Measurements from ENCODE around the gene SKA3. TPM values are rescaled to one million over a fixed set of nuclear protein-coding genes. Genes with fewer than 3 reads are reported as not detected.

Gene SKA3
- total and polyA plus RNA-seq, 7 donors, result 0.11 to 1.5 (median 0.25) TPM

DNA sequence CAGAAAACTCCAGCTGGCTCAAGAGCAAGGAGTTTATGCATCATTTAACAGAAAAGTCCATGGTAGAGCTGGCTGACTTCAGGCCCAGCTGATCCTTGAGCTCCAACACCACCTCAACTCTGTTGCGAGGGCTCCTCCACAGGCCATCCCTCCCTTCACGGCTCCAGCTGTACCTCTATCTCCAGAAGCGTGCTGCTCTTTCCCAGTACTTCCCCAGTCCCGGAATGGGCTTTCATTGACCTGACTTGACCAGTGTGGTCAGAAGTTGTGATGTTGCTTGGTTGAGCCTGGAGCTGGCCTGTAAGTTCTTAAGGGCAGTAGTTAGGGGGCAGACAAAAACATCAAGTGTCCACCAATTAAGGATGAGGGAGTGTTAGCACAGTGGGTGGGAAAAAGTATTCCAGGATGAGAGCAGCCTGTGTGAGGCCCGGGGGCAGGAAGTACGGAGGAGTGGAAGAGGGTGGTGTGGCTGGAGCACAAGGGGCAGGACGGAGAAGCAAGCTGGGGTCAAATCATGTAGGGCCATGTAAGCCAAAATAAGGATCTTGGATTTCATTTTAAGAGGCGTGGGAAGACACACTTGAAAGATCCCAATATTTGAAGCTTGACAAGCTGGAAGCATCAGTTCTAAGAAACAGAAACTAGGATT lies 24.0 kb downstream of the SKA3 start:
- Histone ChIP-seq H3K27me3 (ENCODE audit: insufficient read depth in 3 of 3, low read length in 2 of 3) (no peaks in the 10 kb centered on the region), H3K27ac (no peak overlapping the region), H3K4me1 (peaks cover 13% of the 10 kb centered on the region), H3K4me3 (no peak overlapping the region), H3K9me3 (no peaks in the 10 kb centered on the region), H3K36me3 (ENCODE audit: insufficient read depth in 1 of 2, low read depth in 1 of 2) (peaks cover 4 to 17% of the 10 kb centered on the region in 2 donors)
- ATAC-seq (no peak), DNase-seq (no peak)
- intact Hi-C loops (cut with DNase I), result no loop called here
- TF ChIP-seq, protein P1, sequence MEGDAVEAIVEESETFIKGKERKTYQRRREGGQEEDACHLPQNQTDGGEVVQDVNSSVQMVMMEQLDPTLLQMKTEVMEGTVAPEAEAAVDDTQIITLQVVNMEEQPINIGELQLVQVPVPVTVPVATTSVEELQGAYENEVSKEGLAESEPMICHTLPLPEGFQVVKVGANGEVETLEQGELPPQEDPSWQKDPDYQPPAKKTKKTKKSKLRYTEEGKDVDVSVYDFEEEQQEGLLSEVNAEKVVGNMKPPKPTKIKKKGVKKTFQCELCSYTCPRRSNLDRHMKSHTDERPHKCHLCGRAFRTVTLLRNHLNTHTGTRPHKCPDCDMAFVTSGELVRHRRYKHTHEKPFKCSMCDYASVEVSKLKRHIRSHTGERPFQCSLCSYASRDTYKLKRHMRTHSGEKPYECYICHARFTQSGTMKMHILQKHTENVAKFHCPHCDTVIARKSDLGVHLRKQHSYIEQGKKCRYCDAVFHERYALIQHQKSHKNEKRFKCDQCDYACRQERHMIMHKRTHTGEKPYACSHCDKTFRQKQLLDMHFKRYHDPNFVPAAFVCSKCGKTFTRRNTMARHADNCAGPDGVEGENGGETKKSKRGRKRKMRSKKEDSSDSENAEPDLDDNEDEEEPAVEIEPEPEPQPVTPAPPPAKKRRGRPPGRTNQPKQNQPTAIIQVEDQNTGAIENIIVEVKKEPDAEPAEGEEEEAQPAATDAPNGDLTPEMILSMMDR (IDR thresholded peaks at IDR 0.05), result no peak
- 77 to 84% (median 81%) methylated on average over 8 of the region's 8 CpGs for WGBS, 3 donors

DNA sequence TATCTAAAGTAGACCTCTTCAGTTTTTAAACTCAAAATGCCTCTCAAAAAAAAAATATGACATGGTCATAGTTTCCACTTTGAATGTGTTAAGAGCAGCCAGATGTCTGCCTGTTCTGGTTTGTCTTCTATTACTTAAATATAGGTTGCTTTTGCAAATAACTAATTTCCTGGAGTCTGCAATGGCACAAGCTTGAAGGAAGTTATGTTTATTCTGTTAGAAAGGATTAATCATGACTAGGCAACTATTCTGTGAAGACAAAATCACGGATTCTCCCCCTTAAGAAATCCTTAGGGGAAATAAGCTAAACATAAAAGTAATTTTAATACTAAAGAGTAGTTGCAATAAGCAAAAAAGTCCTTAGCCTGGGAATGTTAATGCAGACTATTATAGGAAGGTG lies 26.3 kb downstream of the SKA3 start:
- WGBS, 3 donors, result 69 to 86% (median 78%) methylated on average over 1 of the region's 1 CpG
- Histone ChIP-seq H3K4me1 (peaks cover 13% of the 10 kb centered on the region), H3K9me3 (no peaks in the 10 kb centered on the region), H3K36me3 (ENCODE audit: insufficient read depth in 1 of 2, low read depth in 1 of 2) (peaks cover 4 to 41% of the 10 kb centered on the region in 2 donors), H3K27ac (peak overlapping the region; percentile 63), H3K27me3 (ENCODE audit: insufficient read depth in 3 of 3, low read length in 2 of 3) (no peaks in the 10 kb centered on the region), H3K4me3 (no peak overlapping the region)
- DNase-seq (no peak), ATAC-seq (no peak)
- TF ChIP-seq, protein P1 (IDR thresholded peaks at IDR 0.05), result no peak
- intact Hi-C loops (cut with DNase I), result no loop called here

DNA sequence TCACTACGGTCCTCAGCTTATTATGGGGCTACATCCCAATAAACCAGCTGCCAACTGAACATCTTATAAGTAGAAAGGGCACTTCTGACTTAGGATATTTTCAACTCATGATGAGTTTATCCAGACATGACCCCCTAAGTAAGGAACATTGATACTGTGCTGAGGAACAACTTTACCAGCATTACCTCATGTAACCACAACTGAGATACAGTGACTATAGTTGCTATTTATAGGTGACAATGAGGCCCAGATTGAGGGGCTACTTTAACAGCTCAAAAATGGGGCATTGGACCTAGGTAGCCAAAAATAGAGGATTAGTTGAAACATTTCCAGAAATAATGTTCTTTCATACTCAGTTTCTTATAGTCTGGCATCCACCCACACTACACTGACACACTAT lies 26.8 kb downstream of the SKA3 start:
- Histone ChIP-seq H3K36me3 (ENCODE audit: insufficient read depth in 1 of 2, low read depth in 1 of 2) (peaks cover 4 to 44% of the 10 kb centered on the region in 2 donors), H3K4me1 (peaks cover 13% of the 10 kb centered on the region), H3K9me3 (no peaks in the 10 kb centered on the region), H3K27me3 (ENCODE audit: insufficient read depth in 3 of 3, low read length in 2 of 3) (no peaks in the 10 kb centered on the region), H3K4me3 (no peak overlapping the region), H3K27ac (peak overlapping the region; percentile 63)
- 35 to 59% (median 36%) methylated on average over 1 of the region's 1 CpG for WGBS, 3 donors
- TF ChIP-seq, protein P1 (IDR thresholded peaks at IDR 0.05), result no peak
- peak; percentile 87 to 88 (median 88) for ATAC-seq
- intact Hi-C loops (cut with DNase I), result no loop called here
- no peak for DNase-seq

DNA sequence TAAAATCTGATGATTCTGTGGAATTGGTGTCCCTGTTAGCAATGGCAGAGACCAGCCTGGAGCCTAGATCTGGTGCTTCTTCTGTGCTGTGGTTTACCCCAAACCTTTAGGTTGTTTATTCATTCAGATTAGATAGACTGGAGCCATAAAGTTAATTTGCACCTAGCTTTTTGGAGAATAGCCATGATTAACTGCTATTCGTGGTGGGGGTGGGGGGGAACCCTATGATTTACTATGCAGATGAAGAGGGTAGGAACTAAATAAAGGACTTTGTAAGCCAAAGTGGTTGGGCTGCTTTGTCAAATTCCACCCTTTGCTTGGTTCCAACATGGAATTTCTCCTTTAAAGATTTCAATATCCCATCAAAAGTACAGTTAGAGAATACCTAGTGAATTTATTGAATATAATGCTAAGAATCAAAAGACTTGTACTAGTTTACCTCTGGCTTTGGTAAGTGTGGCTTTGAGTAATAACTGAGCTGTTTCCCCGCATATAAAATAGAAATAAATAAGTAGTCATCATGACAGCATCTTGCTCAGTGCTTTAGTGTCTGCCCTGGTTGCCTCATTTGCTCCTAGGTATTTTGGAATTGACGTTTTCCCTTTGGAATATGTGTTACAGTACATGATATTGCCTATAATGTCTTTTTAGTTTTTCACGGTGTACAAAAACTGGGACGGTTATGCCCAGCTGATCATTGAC lies 27.6 kb downstream of the SKA3 start:
- H3K27me3 ChIP-seq (ENCODE audit: insufficient read depth in 3 of 3, low read length in 2 of 3), result no peaks in the 10 kb centered on the region
- H3K4me3 ChIP-seq, result no peak overlapping the region
- H3K27ac ChIP-seq, result peak overlapping the region; percentile 63
- H3K4me1 ChIP-seq, result peaks cover 13% of the 10 kb centered on the region
- no peaks in the 10 kb centered on the region for H3K9me3 ChIP-seq
- peaks cover 4 to 44% of the 10 kb centered on the region in 2 donors for H3K36me3 ChIP-seq (ENCODE audit: insufficient read depth in 1 of 2, low read depth in 1 of 2)
- TF ChIP-seq, protein P1 (IDR thresholded peaks at IDR 0.05), result no peak
- intact Hi-C loops (cut with DNase I), result no loop called here
- 58 to 70% (median 64%) methylated on average over 5 of the region's 5 CpGs for WGBS, 3 donors
- ATAC-seq (no peak), DNase-seq (no peak)

Data from psoas muscle (tissue), 8 donors.